ENCODE data around the gene RPP21.
"Not testable (repeated sequence)": the region's sequence is repeated elsewhere in the genome, so short reads cannot be mapped to it uniquely, and the experiment has no call there.

Gene RPP21

DNA sequence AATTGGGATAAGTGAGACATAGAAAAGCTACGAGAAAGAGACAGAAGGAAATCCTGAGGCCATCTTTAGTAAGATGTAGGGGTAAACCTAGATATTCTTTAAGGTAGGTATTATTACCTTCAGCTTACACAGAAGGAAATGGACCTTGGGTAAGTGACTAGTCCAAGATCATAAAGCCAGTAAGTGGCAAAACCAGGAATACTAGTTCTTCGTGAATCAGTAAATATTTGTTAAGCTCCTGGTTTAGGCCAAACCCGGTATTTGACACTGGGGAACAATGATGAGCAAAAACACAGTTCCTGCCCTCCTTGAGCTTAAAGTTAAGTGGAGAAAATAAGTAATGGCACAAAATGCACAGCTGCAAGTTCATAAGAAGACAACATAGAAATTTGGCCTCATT lies 13.0 kb upstream of the RPP21 start:
- DNase-seq, result no peak

DNA sequence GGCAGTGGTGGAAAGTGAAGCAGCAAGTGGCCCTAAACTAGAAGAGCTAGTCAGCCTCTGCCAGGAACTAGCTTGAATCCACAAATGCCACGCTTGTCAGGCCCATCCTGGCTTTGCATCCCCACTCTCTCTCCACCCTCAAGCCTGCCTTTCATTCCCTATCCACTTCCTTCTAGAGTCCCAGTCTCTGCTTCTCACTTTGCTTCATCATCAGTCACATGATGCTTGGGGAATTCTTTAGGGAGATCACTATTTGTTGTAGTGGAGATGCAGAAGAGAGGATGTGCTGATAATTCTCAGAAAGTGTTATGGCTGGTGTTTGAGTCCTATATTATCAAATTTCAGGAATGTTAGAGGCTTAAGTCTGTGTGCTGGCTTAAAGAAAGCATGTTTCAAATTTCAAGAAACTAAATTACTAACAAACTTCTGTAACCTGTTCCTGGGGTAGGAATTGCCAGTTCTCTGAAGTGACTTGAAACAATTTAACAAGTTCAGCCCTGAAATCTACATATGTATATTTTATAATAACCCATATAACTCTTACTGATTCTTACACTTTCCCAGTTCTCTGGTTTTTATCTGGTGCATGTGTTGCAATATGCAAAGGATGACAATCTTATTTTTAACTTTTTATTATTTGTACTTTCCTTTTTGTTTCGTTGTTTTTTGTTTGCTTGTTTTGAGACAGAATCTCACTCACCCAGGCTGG lies 10.7 kb upstream of the RPP21 start:
- DNase-seq, result peak; percentile 56 to 60 (median 60)

DNA sequence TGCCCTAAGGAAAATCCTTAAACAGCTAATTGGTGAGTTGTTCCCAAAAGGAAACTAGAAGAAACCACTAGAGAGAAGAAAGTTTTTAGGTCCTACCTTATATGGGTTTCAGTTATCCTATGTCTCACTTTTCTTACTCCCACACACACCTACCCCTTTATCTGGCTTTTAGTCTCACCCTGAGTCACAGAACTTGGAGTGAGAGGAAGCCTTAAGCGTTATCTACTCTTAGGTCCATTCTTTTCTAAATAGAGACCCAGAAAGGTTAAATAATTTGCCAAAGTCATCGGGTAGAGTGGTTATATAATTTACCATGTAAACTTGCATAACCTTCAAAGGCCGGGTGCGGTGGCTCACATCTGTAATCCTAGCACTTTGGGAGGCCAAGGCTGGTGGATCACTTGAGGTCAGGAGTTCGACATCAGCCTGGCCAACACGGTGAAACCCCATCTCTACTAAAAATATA lies 4.3 kb upstream of the RPP21 start:
- no peak for DNase-seq

DNA sequence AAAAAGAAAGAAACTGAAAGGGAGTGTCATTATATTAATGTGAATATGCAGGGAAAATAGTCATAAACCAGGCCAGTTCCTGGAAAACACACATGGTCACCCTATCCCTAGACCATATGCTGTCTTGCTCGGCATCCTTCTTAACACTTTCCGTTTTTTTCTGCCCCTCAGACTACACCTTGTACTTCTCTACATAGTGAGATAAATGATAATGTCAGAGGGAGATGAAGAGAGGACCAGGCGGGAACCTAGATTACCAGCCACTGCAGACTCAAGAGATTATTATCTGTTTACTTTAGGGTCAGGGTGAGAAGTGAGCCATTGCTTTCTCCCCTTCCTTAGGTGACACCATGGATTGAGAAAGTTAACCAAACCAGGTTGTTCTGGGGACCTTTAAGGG lies 3.7 kb upstream of the RPP21 start:
- DNase-seq, result no peak

DNA sequence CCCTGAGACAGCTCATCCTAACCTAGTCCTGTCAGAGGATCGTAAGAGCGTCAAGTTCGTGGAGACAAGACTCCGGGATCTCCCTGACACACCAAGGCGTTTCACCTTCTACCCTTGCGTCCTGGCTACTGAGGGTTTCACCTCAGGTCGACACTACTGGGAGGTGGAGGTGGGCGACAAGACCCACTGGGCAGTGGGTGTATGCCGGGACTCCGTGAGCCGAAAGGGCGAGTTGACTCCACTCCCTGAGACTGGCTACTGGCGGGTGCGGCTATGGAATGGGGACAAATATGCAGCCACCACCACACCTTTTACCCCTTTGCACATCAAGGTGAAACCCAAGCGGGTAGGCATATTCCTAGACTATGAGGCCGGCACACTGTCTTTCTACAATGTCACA lies 3.2 kb upstream of the RPP21 start:
- DNase-seq, result no peak

DNA sequence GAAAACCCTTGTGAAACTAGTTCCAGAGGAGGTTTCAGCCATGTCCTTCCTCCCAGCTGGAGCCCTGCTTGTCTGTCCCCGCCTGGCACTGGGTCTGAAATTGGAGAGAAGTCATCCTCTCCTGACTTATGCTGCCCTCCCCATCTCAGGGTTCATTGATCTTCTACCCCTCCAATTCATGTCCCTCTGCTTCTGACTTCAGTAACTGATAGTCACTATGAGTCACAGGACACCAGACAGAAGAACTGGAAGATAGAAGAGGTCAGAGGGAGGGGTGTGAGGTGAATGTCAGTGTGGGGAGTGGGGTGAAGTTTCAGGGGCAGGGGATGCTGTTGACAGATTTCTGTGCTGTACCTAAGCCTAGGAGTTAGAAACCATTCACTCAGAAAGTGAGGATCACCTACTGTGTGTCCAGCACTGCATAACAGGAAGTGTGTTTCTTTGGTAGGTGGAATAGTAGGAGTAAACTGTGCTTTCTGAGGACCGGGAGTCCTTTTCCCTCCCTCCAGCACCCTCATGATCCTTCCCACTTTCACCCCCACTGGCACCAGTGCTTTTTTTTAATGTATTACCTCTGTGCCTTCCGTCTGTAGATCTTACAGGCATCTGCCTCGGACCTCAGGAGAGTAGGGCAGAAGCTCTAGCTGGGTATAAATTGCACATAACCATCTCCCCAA lies 627 bp upstream of the RPP21 start:
- DNase-seq, result no peak

DNA sequence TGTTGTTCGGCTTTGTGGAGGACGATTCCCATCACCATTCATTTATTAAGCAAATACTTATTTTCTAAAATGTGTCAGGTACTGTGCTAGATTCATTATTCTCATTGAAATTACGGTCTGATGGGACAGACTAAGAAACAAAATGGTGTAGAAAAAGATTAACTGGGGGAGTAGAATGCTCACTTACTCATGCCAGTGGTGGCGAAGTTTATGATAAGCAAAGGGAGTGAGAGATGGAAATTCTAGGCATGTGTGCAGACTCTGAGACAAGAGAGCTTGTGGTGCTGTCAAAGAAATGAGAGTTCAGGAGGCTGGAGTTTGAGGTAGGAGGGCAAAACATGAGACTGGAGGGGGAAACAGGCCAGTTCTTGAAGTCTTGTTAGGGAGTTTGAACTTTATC lies 896 bp downstream of the RPP21 start:
- DNase-seq, result no peak

DNA sequence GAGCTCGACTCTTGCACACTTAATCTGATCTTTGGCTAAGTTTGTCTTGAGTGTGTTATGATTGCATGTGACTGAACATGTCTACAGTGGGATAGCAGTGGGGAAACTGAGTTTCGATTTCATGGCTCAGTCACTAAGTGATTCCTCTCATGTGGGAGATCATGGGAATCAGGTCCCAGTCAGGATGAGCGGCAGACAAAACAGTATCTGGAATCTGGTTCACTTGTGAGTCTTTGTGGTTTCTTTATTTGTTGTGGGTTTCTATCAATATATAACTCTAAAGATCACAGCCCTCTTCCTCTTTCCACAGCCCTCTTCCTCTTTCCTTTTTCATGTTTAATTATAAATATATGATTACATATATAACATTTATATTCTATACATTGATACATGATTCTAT lies 4.0 kb downstream of the RPP21 start:
- DNase-seq, result no peak

DNA sequence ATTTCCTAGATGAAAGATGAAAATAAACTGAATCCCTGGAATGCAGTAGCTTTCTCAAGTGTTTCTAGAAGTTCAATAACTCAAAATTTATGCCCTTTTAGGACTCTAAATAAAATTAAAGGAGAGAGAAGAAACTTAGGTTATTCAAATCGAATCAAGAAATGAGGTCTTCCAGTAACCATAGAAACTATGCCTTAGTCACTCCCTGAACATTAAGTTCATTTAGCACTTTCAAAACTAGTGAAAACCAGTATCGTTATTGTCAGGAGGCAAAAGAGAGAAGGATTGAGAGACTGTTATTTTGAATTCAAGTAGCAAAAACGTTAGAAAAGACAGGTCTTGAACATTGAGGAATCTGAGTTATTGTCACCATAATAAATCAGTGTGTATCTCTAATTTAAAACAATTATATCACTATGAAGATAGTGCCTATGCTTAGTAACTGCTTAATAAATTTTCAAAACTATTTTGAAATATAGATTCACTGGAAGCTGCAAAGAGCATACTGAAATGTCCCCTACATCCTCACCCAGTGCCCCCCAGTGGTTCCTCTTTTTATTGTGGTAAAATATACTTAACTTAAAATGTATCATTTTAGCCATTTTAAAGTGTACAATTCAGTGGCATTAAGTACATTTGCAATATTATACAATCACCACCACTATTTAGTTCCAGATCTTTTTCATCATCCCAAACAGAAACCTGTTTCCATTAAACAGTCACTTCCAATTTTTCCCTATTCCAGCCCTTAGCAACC lies 4.6 kb downstream of the RPP21 start:
- peak in 2 of 3 donors; percentile 15 to 25 for DNase-seq

DNA sequence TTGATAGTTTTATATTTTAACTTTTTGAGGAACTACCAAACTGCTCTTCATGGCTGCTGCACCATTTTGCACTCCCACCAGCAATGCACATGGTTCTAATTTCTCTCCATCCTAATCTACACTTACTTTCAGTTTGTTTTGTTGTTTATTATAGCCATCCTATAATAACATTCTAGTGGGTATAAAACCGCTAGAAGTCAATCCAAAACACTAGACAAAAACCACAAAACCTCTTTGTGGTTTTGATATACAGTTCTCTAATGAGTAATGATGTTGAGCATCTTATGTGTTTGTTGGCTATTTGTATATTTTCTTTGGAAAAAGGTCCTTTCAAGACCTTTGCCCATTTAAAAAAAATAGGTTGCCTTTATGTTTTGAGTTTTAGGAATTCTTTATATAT lies 5.6 kb downstream of the RPP21 start:
- no peak for DNase-seq

DNA sequence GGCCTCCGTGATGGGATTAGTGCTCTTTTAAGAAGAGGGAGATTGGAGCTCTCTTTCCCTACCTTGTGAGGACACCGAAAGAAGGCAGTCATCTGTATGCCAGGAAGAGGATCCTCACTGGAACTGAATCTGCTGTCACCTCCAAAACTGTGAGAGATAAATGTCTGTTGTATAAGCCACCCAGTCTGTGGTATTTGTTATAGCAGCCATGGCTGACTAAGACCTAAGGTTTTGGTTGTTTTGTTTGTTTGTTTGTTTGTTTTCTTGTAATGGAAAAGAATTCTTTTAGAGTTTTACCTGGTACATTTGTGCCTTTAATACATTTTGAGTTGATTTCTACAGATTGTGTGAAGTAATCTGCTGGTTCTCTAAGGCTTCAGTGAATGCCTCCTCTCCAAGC lies 7.6 kb downstream of the RPP21 start:
- DNase-seq, result no peak

DNA sequence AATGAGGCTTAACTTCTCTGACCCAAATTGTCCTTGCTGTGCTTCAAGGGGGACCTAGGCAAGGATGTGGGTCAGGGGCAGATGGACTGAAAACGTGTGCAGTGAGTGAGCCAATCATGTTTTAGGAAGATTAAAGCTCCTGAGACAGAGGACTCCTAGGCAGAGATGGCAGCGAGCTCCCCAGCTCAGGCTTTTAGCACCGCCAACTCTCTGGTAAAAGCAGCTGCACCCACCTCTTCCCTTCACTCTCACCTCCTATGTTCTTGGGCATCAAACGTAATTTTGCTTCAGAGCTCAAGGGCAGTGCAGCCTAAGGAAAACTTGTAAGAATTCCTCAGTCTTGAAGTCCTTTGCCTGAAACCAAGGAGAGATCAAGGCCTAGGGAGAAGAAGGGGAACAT lies 10.3 kb downstream of the RPP21 start:
- no peak for DNase-seq

DNA sequence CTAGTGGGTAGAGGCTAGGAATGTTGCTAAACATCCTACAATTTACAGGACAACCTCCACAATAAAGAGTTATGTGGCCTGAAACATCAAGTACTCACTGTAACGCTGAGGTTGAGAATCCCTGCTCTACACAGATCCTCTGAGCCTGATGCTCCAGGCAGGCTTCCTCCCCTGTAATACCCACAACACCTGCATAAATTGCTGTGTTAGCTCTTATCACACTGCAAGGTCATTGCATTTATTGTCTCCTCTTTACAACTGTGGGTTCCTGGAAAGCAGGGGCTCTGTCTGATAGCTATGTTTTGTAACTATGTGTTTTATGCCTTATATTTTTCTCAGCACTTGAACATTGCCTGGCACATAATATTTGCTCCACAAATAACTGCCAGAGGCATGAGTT lies 11.6 kb downstream of the RPP21 start:
- DNase-seq, result no peak

DNA sequence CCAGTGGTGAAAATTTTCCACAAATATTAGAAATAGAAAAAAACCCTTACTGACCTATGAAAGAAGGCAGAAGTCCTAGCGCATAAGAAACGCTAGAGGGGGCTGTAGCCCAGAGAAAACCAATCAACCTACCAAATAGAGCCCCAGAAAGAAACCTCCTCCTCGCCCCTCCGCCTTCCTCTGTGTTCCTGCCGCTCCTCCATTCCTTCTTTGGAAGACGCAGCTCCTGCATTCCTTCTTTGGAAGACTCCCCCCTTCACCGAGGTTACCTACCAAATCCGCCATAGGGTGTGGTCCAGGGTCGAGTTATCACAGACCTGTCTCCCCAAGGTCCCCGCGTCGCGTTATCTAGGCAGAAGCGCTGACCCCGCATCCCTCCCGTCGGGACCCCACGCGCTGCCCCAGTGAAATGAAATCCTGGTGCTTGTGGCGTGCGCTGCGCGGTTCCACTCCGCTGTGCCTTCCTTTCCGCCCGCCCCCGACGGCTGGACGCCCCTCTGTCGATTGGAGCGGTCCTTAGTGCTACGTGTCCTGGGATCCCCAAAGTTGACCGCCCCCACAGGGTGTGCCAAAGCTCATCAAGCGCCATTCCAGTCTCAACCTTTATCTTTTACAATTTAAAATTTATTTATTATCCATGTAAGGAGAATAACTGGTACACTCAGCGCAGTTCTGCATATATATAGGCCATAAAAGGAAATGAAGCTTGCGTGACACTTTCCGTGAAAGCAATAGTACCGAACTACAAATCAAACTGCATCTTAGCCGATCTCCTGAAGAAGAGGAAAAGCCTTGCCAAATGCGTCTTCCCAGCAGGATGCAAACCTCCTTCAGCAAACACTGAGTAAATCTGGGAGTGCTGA lies 13.0 kb downstream of the RPP21 start:
- DNase-seq, result peak; percentile 75 to 79 (median 76)

DNA sequence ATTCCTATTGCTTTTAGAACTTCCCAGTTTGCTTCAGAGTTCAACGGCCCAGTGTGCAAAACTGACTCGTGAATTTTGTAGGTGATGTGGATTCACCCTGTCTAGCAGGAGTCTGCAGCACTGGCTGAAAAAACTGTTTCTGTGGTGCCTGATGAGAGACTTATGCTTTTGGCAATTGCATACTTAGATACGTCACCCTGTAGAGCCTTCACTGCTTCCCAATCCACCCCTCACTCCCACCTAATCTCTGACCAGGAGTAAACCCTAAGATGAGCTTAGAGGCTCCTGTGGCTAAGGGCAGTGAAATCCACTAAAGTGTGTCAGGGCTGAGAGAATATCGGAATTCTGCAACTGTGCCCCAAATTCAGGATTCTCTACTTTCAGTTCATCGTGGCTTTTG lies 14.3 kb downstream of the RPP21 start:
- no peak for DNase-seq

DNA sequence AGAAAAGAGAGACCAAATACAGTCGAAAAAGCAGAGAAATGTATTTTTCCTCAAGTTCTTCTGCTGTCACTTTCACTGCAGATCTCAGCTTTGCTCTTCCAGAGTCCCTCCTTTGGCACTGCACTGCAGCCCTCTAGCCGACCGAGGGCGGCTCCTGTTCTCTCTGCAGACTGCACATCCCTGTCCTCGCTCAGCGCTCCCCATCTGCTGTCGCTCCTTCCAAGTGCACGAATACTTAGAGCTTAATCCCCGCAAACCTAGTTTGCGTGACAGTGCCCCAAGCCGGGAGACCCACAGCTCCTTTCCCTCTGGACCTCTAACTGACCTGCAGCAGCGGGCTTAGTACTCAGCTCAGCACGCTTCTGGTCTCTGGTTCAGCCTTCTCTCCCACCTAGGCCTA lies 15.2 kb downstream of the RPP21 start:
- DNase-seq, result no peak

DNA sequence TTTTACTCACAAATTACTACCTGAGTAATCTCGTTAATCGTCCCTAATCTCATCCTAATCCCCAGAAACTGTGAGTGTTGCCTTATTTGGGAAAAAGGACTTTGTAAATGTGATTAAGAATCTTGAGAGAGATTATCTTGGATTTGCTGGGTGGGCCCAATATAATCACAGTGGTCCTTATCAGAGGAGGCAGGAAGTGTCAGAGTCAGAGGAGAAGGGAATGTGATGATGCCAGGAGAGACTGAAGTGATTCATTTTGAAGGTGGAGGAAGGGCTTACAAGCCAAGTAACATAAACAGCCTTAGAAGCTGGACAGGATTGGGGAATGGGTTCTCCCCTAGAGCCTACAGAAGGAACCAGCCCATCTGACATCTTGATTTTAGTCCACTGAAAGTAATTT lies 16.7 kb downstream of the RPP21 start:
- DNase-seq, result no peak

DNA sequence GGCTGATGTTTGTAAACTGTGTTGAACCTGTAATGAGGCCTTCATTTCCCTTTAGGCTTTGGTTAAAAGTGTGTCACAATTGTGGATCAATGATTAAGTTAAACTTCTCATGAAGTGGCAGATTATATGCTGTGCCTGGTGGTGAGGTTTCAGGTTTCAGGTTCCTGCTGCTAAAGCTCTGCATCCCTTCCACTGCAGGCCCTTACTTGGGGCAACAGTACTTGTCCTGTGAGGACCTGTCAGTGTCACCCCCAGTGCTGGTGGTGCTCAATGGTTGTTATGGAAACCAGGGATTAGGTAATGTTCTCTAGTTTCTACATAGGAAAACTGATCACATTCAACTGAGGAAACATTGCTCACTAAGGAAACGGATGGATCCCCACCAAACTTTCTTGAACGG lies 18.5 kb downstream of the RPP21 start:
- no peak for DNase-seq

DNA sequence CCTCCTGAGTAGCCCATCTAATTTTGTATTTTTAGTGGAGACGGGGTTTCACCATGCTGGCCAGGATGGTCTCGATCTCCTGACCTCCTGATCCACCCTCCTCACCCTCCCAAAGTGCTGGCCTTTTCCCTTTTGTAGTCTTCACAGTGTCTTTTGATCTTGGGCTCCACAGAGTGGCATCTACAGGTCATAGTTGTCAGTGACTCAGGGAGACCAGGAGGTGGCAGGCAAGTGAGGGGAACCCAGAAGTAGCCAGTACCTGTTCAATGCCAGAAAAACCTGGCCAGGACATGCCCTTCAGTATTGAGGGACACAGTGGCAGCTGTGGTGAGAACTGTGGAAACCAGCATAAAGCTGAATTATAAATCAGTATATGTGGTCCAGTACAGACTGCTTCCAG lies 19.6 kb downstream of the RPP21 start:
- DNase-seq, result no peak

DNA sequence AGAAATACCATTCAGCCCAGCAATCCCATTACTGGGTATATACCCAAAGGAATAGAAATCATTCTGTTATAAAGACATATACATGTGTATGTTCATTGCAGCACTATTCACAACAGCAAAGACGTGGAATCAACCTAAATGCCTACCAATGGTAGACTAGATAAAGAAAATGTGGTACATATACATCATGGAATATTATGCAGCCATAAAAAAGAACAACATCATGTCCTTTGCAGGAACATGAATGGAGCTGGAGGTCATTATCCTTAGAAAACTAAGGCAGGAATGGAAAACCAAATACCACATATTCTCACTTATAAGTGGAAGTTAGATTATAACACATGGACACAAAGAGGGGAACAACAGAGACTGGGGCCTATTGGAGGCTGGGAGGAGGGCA lies 24.3 kb downstream of the RPP21 start:
- DNase-seq, result not testable (repeated sequence)

DNA sequence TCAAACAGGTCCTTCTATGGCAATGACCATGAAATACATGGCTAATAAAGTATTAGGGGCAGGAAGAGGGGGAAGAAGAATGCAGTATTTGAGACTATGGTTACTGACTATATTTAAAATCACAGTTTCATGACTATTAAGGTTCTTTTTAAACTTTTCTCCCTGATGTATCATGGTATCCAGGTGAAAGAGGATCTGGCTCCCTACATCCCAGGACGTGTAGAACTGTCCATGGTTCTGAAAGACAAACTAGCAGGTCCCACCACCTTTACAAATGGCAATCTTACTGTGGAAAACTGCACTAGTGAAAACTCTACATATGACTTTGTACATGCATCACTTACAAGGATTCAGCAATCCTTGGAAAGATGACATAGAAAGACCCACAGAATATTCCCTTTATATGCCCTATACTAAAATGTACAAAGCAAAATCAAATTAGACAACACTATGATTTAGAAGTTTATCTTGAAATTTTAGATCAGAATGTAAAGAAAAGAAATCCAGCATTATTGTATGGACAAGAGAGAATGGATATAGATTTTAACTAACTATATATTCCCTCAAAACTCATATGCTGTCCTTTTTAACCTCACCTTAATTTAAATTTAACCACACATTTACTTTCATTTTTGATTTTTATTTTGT lies 33.5 kb downstream of the RPP21 start:
- DNase-seq, result peak in 1 of 3 donors; percentile 11

DNA sequence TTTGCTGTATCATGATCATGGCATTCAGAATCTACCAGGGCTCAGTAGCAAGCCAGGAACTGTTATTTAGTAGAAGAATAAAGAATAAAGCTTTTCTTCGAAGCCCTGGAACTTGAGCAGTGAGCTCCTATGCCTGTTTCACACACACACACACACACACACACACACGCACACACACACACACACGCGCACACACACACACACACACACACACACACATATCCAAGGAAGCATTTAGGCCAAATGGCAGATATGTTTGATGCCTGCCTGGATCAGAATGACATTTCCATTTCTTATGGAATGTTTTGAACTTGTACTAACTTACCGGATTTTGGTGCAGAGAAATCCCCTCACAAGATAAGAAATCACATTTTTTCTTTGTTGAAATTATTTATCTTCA lies 35.5 kb downstream of the RPP21 start:
- DNase-seq, result no peak

DNA sequence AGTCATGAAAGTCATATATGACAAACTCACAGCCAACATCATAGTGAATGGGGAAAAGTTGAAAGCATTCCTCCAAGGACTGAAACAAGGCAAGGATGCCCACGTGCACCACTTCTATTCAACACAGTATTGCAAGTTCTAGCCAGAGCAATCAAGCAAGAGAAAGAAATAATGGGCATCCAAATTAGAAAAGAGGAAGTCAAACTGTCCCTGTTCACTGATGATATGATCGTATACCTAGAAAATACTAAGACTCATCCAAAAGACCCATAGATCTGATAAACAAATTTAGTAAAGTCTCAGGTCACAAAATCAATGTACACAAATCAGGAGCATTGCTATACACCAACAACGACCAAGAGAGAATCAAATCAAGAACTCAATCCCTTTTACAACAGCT lies 41.2 kb downstream of the RPP21 start:
- no peak for DNase-seq
